ENCODE measurements around the gene CCDC174. TPM values are rescaled to one million over a fixed set of nuclear protein-coding genes. Genes with fewer than 3 reads are reported as not detected.

CCDC174 gene
- total and polyA plus RNA-seq, 2 donors (not counting 1 experiment from before 2014, with no cell fraction given), result 9.9 to 47.1 TPM

DNA sequence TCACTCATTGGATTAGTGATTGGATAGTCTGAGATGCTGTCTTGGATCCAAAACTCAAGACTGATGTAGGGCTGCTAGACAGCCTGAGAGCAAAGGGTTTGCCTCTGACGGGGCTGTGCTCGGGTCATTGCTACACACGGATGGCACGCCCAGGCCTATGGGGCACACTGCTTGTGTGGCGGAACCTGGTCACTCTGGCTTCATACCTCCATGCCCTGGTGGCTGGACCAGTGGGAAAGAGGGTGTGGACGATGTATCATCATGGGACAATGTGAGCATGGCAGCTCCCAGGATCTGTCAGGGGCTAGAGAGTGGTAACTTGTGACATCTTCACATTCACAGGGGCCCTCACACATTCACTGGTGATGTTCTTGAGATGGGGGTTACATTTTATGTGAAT is 18.1 kb upstream of the CCDC174 start:
- H3K27ac Mint-ChIP-seq, result no peak overlapping the region
- Histone ChIP-seq H3K27me3 (replicated peaks in 1 of 4; ENCODE audit: control extremely low read depth in 1 of 4, control insufficient read depth in 3 of 4, insufficient read depth in 4 of 4, low read length in 3 of 4) (peaks cover 0 to 45% (median 17%) of the 10 kb centered on the region in 4 experiments), H2AFZ (ENCODE audit: insufficient read depth, low read depth, low read length, poor library complexity, severe bottlenecking) (no peak overlapping the region), H3K4me2 (replicated peaks; ENCODE audit: low read depth, low read length, poor library complexity, severe bottlenecking) (no peak overlapping the region), H3K4me3 (ENCODE audit: control extremely low read depth in 1 of 5, extremely low read depth in 1 of 5, insufficient read depth in 1 of 5, low read depth in 2 of 5, low read length in 4 of 5) (no peak overlapping the region), H3K9me3 (ENCODE audit: control extremely low read depth in 1 of 3, control insufficient read depth in 2 of 3, insufficient read depth in 1 of 3, low read length in 2 of 3) (peaks cover 0 to 7% (median 0%) of the 10 kb centered on the region in 3 donors), H3K27ac (ENCODE audit: low read length in 2 of 2) (no peak overlapping the region), H4K20me1 (ENCODE audit: control insufficient read depth, insufficient read depth, low read length, poor library complexity, severe bottlenecking) (no peaks in the 10 kb centered on the region), H3K9ac (ENCODE audit: low read length) (no peak overlapping the region), H3K4me1 (ENCODE audit: control insufficient read depth in 2 of 2, insufficient read depth in 2 of 2, low read length in 2 of 2) (no peaks in the 10 kb centered on the region), H3K79me2 (ENCODE audit: control insufficient read depth, insufficient read depth, low read length) (no peaks in the 10 kb centered on the region), H3K36me3 (replicated peaks in 1 of 2; ENCODE audit: control extremely low read depth in 1 of 2, control insufficient read depth in 1 of 2, extremely low read depth in 1 of 2, insufficient read depth in 2 of 2, low read length in 1 of 2) (no peaks in the 10 kb centered on the region)
- TF ChIP-seq EZH2 (IDR thresholded peaks at IDR 0.05; ENCODE audit: borderline replicate concordance, insufficient read depth, low read depth, low read length, poor library complexity, severe bottlenecking), result no peak
- TF ChIP-seq CTCF (IDR thresholded peaks at IDR 0.05), result no peak
- ChIA-PET CTCF (interaction anchor here (3.5 kb wide), 1 partner anchor 288 kb away, joined by 23 read pairs; no protein-coding TSS in a partner anchor), POLR2A (no interaction called here)
- H3K4me1 Mint-ChIP-seq, result no peaks in the 10 kb centered on the region
- no peak overlapping the region for H3K4me3 Mint-ChIP-seq
- DNase-seq (no peak), ATAC-seq (ENCODE audit: low read depth) (no peak)
- intact Hi-C loops (cut with micrococcal nuclease), result no loop called here
- WGBS (ENCODE audit: insufficient coverage), result 88% methylated on average over 5 of the region's 6 CpGs
- no peaks in the 10 kb centered on the region for H3K9me3 Mint-ChIP-seq (ENCODE audit: insufficient read depth)
- peaks cover 61% of the 10 kb centered on the region for H3K27me3 Mint-ChIP-seq

- Histone ChIP-seq H4K20me1 (ENCODE audit: control insufficient read depth, insufficient read depth, low read length, poor library complexity, severe bottlenecking) (no peaks in the 10 kb centered on the region), H3K36me3 (replicated peaks in 1 of 2; ENCODE audit: control extremely low read depth in 1 of 2, control insufficient read depth in 1 of 2, extremely low read depth in 1 of 2, insufficient read depth in 2 of 2, low read length in 1 of 2) (no peaks in the 10 kb centered on the region), H3K9ac (ENCODE audit: low read length) (no peak overlapping the region), H3K4me1 (ENCODE audit: control insufficient read depth in 2 of 2, insufficient read depth in 2 of 2, low read length in 2 of 2) (no peaks in the 10 kb centered on the region), H3K9me3 (ENCODE audit: control extremely low read depth in 1 of 3, control insufficient read depth in 2 of 3, insufficient read depth in 1 of 3, low read length in 2 of 3) (peaks cover 0 to 2% (median 0%) of the 10 kb centered on the region in 3 donors), H3K79me2 (ENCODE audit: control insufficient read depth, insufficient read depth, low read length) (no peaks in the 10 kb centered on the region), H3K27ac (ENCODE audit: low read length in 2 of 2) (no peak overlapping the region), H2AFZ (ENCODE audit: insufficient read depth, low read depth, low read length, poor library complexity, severe bottlenecking) (no peak overlapping the region), H3K4me3 (ENCODE audit: control extremely low read depth in 1 of 5, extremely low read depth in 1 of 5, insufficient read depth in 1 of 5, low read depth in 2 of 5, low read length in 4 of 5) (no peak overlapping the region), H3K27me3 (replicated peaks in 1 of 4; ENCODE audit: control extremely low read depth in 1 of 4, control insufficient read depth in 3 of 4, insufficient read depth in 4 of 4, low read length in 3 of 4) (peaks cover 0 to 49% (median 22%) of the 10 kb centered on the region in 4 experiments), H3K4me2 (replicated peaks; ENCODE audit: low read depth, low read length, poor library complexity, severe bottlenecking) (no peak overlapping the region)
- Mint-ChIP-seq H3K27ac (no peak overlapping the region), H3K9me3 (ENCODE audit: insufficient read depth) (no peaks in the 10 kb centered on the region), H3K4me1 (no peaks in the 10 kb centered on the region), H3K4me3 (no peak overlapping the region), H3K27me3 (peaks cover 65% of the 10 kb centered on the region)
- TF ChIP-seq EZH2 (IDR thresholded peaks at IDR 0.05; ENCODE audit: borderline replicate concordance, insufficient read depth, low read depth, low read length, poor library complexity, severe bottlenecking) (no peak), CTCF (IDR thresholded peaks at IDR 0.05) (peak; percentile 81)
- DNase-seq (peak; percentile 62), ATAC-seq (ENCODE audit: low read depth) (peak; percentile 60)
- WGBS (ENCODE audit: insufficient coverage), result 61% methylated on average over 4 of the region's 8 CpGs
- intact Hi-C loops (cut with micrococcal nuclease), result no loop called here
- CTCF ChIA-PET, result interaction anchor here (3.4 to 3.5 kb wide), 2 partner anchors 287 kb away, joined by 16 to 23 read pairs; no protein-coding TSS in a partner anchor
- POLR2A ChIA-PET, result no interaction called here
Measured at GRCh38 chr3:14633819-14634424, 17.6 kb upstream of the CCDC174 start.

Data from B cell (primary cell).